NOMO-1 treated with DMSO at 0.1 percent for 48 hours (cell line): ENCODE results near the gene CTNND2.
"Not testable (repeated sequence)": the region's sequence is repeated elsewhere in the genome, so short reads cannot be mapped to it uniquely, and the experiment has no call there.

Experiments
- DNase-seq: peaks from one replicate; lab custom pipeline; 2025; ENCODE audit not compliant: unreplicated experiment; lab: John Stamatoyannopoulos, UW

The CTNND2 gene

DNA sequence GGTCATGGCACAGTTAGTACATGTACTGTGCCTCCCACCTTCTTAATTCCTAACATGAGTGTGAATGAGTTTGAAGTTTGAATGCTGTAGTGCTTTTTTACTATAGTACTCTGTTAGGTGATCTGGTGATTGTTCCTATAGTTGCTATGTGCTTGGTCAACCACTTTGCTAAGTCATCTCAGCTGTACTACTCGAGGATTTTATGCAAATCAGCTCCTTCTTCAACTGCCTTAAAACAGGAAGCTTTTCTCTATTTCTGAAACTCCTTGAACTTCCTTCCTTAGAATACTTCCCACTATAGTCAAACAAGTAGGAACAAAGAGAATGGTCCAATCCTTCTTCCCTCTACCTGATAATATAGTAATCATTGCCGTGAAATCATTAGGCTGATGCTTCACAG, 219.6 kb downstream of the CTNND2 start:
- peak; percentile 1 for DNase-seq

DNA sequence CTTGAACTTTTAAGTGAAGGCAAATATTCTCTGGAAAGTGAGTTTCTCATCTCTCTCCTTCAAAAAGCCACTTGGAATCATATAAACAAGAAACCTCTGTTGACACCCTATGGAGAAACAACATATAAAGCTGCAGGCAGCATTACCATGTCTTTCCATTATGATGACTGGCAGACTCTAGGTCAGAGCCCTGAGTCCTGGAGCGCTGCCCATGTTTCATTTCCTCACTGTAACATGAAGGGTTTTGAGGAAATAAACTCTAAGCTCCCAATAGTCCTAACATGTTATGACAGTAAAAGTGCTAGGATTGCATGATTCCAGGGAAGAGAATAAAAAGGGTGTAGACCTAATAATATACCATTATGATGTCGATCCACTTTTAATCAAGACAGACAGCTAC, 220.6 kb downstream of the CTNND2 start:
- DNase-seq: no peak

DNA sequence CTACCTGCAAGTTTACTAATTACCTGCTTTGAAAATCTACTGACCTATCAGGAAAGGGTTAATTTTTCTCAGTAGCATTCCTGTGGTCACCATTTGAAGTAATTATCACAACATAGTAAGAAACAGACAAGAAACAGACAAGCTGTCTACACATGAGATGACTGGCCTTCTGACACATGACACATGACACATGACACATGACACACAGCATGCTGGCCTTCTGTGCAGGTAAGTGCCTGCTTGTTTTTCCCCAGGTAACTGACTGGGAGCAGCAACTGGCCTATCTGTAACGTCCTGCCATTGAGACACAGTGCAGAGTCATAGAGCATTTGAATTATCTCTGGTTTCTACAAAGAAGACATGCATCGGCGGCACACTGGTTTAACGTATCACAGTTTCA, 222.4 kb downstream of the CTNND2 start:
- no peak for DNase-seq

DNA sequence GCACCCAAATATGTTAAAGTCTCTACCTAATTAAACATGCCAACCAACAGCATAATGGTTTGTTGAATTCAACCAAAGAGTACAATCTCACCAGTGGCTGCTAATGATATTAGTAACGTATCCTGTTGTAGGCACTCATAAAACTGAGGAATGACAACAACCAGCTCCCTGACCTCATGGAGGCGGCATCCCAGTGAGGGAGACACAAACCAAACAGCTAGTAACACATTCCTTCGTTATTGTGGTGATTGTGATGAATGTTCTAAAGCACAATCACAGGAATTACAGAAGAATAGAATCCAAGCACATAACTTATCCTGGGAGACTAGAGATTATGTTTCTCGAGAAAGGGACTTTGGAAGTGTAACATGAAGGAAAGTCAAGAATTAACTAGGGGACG, 224.6 kb downstream of the CTNND2 start:
- no peak for DNase-seq

DNA sequence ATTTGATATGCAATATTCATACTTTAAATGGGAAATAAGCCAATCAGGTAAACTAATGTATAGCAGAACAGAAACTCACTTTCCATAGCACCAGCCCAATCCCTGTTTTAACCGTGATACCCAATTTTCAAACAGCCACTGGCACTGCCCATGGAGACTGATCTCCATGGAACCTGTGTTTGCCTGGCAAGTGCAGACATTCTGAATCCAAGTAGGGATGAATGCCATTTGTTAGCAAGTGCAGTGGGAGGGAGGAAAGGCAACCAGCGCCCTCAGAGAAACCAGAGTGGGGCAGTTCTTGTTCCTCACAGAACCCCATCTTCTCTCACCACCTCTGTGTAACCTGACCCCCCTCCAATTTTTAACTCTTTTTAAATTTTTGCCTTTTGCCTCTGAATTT, 229.1 kb downstream of the CTNND2 start:
- DNase-seq: no peak

DNA sequence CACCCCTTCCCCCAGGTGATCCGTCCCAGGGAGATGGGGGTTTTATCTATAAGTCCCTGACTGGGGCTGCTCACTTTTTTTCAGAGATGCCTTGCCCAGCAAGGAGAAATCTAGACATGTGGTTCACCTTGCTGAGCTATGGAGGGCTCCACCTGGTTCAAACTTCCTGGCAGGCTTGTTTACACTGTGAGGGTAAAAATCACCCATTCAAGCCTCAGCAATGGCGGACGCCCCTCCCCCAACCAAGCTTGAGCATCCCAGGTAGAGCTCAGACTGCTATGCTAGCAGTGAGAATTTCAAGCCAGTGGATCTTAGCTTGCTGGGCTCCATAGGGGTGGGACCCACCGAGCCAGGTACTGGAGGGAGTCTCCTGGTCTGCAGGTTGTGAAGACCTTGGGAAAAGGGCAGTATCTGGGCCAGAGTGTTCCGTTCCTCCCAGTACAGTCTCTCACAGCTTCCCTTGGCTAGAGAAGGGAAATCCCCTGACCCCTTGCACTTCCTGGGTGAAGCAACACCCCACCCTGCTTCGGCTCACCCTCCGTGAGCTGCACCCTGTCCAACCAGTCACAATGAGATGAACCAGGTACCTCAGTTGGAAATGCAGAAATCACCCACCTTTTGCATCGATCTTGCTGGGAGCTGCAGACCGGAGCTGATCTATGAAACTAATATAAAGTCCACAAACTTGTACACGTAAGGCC, 231.7 kb downstream of the CTNND2 start:
- DNase-seq: no peak

DNA sequence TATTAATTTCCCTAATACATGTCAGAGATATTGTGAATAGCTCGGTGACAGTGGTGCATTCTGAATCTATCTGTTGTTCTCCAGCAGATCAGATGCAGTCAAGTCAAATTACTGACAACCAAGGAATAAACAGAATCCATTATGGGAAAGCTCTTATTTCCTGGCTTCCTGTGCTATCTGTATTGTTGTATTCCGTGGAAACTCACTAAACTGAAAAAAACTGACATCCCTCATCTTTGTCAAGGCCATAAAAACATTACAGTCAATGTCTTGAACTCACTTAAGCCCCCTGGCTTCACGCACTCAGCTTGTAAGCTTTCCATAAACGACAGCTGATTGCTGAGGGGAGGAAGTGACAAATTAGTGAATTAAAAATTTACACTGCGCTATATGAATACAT, 245.9 kb downstream of the CTNND2 start:
- no peak for DNase-seq

DNA sequence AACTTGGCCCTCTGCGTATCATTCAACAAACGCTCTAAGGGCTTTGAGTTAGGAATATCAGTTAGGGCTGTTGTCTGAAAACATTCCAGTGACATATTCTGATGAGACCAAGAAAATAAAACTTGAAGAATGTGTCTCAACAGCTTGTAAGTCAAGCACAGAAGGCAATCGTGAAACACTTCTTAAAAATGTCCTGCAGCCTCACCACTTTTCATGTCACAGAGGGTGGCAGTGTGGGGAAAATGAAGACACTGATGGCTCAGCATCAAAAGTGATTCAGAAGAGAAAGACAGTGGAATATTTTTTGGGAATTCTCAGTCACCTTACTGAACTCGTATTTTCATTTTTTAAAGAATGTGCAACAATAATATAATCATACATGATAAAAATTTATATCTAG, 247.3 kb downstream of the CTNND2 start:
- no peak for DNase-seq

DNA sequence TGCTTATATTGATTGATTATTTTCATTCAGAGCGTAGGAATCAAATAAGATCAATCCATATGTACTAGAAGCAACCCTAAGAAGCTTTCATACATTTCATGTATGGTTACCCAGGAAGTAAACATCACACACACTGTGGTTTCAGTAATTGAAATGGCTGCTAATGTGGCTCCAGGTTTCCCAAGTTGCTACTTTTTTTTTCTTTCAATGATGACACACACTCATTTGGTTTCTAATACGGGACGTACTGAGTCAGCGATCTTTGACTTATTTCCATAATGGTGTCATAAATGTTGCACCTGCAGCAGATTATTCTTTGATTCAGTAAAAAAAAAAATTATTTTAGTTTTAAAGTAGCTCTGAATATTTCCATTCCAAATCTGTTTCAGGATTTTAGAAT, 248.6 kb downstream of the CTNND2 start:
- no peak for DNase-seq

DNA sequence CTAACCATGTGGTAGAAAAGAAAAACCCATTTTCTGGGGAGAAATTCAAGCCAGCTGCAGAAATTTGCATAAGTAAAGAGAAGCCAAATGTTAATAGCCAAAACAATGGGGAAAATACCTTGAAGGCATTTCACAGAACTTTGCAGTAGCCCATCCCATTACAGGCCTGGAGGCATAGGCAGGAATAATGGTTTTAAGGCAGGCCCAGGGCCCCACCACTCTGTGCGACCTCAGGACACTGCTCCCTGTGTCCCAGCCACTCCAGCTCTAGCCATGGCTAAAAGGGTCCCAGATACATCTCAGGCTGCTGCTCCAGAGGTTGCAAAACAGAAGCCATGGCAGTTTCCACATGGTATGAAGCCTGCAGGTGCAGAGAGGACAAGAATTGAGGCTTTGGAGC, 253.3 kb downstream of the CTNND2 start:
- no peak for DNase-seq

DNA sequence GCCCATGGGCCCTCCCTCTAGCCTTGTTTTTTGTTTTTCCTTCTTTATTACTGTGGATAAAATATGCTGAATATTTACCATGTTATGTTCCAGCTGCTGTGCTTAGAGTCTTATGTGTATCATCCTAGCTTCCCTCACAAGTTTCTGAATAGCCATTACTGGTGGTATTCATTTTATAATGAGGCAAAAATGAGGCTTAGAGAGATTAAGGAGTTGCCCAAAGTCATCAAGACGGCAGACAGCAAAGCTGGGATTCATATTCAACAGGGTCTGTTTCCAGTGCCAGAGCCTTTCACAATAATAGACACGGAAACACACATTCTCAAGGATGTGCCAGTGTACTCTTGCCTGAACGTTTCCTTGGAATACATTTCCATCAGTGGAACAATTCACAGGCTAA, 258.1 kb downstream of the CTNND2 start:
- DNase-seq: no peak

DNA sequence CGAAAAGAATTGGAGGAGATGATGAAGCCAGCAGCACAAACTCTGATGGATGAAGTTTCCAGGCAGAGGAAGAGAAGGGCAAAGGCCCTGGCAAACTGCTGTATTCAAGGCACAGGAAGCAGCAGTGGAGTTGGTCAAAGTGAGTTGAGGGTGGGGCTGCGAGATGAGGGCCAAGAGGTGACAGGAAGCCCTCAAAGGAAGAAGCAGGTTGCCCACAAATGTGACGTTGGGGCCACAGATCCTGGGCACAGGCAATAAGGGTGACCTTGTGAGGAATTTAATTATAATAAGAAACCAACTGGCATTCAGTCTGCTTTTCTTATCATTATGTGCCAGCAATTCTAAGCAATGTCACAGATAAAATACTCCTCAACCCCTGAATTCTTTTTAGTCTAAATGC, 261.8 kb downstream of the CTNND2 start:
- no peak for DNase-seq

DNA sequence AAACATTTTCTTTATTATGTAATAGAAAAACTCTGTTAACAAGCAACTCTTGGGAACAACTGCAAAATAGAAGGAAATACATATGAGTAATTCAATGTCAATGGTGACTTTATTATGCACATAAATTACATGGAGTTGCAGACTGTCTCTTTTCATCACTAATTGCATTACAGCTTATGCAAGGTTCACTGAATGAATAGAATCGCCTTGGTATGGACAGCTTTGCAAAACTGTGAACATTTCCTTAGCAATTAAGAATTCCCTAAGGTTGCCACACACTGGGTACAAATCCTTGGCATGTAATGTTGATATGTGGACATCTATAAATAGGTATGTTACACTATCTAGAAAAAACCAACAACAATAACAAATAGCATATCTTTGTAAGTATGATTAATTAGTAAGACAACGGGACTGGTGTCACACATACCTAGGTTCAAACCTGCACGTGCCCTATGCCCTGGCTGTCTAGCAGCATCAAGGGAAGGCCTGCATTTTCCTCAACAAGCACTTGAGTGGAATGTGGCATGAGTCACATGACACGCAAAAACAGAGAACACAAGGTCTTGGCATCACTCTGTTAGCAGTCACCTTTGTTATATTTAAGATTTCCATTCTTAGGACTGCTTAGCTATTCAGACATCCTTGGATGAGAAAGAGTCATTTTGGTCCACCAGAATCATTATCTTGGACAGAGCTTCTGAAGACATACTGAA, 263.9 kb downstream of the CTNND2 start:
- no peak for DNase-seq

DNA sequence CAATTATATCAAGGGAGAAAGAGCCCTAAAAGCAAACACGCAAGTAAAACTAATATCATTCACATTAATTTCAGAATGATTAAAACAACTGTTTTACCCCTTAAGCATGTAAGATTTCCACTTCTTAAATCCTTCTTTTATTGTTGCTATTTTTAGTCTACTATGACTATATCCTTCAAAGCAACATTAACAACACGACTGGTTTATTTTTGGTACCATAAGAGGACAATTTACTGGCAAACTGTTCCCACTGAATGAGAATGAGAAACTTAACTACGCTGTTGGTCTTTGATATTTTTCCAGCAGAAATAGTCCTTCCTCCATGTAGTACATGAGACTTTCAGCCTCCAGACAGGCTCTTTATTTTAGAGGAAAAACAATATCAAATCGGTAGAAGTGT, 281.5 kb downstream of the CTNND2 start:
- no peak for DNase-seq

DNA sequence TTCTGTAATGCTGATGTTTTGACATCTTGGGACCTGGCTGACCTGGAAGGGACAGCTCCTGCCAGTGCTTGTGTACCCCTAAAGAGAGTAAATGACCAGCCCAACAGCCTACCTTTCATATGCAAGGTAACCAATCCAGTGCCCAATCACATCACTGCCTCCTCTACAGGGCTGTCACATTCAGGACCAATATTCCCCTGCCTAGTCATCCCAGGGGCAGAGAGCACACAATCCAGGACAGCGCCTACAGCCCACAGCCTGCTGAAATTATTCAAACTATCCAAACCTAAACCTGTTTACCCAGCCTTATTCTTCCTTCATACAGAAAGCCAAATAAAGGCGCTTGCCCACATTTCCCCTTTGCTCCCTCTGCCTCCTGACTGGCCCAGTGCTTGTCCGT, 284.1 kb downstream of the CTNND2 start:
- DNase-seq: no peak

DNA sequence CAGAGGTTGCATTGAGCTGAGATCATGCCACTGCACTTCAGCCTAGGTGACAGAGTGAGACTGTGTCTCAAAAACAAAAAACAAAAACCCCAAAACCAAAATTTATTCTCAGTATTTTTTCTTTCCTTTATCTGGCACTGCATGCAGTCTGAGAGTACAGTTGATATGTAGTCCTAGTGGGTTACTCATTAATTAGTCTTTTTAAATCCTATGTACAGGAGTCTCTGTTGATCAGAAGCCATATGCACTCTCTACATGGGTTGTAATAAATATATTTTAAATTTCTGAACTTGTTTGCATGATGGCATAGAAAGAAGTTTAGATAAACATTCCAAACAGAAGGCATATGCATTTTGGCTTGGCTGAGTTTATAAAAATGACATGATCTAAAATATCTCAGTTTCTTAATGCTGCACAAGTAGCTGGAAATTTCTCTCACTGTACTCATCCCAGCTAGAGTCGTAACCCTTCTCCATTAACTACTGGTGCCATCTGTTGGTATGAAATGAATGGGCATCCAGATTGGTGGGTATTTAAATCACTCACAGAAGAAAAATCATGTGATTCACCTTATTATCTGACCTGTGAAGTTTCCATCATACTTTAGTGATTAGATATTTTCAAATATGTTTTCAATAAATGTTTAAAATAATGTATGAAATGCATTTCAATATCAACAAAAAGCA, 284.8 kb downstream of the CTNND2 start:
- no peak for DNase-seq

DNA sequence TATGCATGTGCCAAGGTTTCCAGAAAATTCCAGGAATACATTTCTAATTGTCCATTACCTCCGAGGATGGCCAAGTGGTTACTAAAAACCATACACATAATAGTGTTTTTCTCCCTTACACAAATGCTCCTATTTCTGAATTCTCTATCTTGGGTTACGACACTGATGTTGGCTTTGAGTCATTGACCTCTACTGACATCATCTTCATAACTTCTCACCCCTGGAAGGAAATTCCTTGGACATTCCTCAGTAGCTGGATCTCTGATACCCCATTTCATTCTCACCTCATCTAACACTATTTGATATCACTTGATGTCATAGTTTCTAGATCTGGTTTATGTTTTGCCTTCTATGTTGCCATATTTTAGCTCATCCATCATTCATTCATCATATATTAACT, 287.2 kb downstream of the CTNND2 start:
- DNase-seq: no peak

DNA sequence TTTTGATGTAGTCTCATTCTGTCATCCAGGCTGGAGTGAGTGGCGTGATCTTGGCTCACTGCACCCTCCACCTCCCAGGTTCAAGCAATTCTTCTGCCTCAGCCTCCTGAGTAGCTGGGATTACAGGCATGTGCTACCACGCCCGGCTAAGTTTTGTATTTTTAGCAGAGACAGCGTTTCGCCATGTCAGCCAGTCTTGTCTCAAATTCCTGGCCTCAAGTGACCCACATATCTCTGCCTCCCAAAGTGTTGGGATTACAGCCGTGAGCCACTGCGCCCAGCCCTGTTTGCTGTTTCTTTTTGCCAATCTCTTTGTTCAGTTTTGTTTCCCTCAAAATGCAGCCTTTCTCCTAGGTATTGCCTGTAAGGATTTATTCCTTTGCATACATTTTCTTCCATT, 287.6 kb downstream of the CTNND2 start:
- not testable (repeated sequence) for DNase-seq

DNA sequence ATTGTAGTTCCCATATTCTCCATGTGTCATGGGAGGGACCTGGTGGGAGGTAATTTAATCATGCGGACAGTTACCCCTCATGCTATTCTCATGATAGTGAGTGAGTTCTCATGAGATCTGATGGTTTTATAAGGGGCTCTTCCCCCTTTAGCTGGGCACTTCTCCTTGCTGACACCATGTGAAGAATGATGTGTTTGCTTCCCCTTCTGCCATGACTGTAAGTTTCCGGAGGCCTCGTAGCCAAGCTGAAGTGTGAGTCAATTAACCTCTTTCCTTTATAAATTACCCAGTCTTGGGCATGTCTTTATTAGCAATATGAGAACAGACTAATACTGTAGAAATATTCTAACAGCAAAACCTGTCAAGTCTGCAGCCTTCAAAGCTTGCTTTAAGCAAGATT, 293.2 kb downstream of the CTNND2 start:
- DNase-seq: no peak

DNA sequence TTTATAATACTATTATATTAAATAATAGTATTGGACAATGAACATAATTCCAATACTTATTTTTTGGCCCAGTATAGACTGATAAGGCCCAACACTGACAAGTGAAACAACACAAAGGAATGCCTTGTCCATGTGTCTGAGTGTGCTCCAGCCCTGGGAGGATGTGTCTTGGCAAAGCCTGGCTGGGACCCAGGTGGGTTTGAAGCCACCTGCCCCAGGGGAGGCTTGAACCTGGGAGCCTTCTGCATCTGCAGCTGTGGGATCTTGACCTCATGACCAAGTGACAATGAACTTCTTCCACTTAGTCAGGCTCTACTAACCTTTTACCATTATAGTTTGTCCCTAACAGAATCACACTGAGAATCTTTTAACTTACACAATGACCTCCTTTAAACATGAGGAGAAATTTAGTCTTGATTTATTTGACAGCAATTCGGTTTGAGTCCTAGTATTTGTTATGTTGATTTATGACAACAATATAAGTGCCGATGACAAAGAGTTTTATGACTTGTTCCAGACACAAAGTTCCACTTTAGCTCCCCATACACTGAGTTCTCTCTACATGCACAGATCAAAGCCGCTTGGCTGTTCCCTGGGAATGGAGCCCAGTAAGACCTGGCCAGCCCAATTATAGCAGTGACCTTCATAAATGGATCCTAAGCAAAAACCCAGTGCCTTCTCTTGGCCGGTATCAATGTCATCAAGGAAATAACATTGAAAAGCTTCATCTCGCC, 294.5 kb downstream of the CTNND2 start:
- no peak for DNase-seq

DNA sequence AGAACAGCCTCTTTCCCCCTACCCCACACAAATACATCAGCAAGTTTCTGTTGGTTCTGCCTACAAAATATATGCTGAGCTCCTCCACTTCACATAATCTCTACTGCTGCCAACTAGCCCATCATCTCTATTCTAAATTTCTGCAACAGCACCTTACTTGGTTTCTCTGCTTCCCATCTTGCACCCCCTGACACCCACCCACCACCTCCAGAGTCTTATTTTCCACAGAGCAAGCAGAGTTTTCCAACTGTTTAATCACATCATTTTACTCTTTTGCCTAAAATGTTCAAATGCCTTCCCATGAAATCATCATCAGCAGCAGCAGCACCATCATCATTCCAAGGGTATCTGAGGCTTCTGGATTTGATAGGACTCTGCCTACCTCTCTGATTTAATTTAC, 295.7 kb downstream of the CTNND2 start:
- no peak for DNase-seq
